ENCODE data around the gene ENPP3.

DNA sequence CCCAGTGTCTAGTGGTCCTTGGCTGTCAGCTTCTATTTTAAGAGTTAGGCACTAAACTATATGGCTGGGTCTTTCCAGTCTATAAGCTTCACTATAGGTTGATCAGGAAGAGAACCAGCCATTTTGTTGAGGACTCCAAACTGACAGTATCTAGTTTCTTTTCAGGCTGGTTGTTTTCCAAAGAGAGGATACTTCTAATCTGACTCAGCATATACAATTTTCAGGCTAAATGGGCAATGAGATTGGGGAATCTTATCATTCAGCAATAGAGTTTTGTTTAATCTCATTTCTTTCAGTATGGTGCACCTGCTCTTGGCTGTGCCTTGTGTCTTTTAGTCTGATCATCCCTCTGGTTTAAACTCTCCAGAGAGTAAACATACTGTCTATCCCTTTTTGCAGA, 94.1 kb downstream of the ENPP3 start:
- TF ChIP-seq POLR2AphosphoS5 (IDR thresholded peaks at IDR 0.05; ENCODE audit: low read depth, low read length) = no peak
- TF ChIP-seq TAF1 (IDR thresholded peaks at IDR 0.05; ENCODE audit: borderline replicate concordance, insufficient read depth, low read length) = no peak
